Middle frontal gyrus (tissue), 1 donor: ENCODE measurements around the gene SMAD1.
"Not testable (repeated sequence)": the region's sequence is repeated elsewhere in the genome, so short reads cannot be mapped to it uniquely, and the experiment has no call there.

Experiments used
- DNase-seq: peaks from one replicate; pipeline ENCODE4 v3.0.0-alpha.2; 2015; ENCODE audit warnings: low spot score; ENCODE audit errors: extremely low spot score

The SMAD1 gene

GRCh38 chr4:145554691-145555090 lies 73.0 kb downstream of the SMAD1 start:
- DNase-seq, result no peak

- DNase-seq, result no peak
Observed at GRCh38 chr4:145557720-145558119, 76.1 kb downstream of the SMAD1 start.

- DNase-seq, result no peak
Observed at GRCh38 chr4:145563293-145563985, 81.8 kb downstream of the SMAD1 start.

- no peak for DNase-seq
Observed at GRCh38 chr4:145564540-145564939, 82.9 kb downstream of the SMAD1 start.

GRCh38 chr4:145565328-145565727 lies 83.7 kb downstream of the SMAD1 start:
- DNase-seq, result no peak

- DNase-seq, result no peak
Observed at GRCh38 chr4:145566086-145566708, 84.5 kb downstream of the SMAD1 start.

- no peak for DNase-seq
Observed at GRCh38 chr4:145566768-145567167, 85.1 kb downstream of the SMAD1 start.

- DNase-seq, result no peak
Observed at GRCh38 chr4:145567516-145567915, 85.9 kb downstream of the SMAD1 start.

- not testable (repeated sequence) for DNase-seq
Observed at GRCh38 chr4:145574546-145574945, 92.9 kb downstream of the SMAD1 start.

- DNase-seq, result no peak
Observed at GRCh38 chr4:145580906-145581305, 99.3 kb downstream of the SMAD1 start.

- DNase-seq, result no peak
Observed at GRCh38 chr4:145583191-145584055, 101.8 kb downstream of the SMAD1 start.

GRCh38 chr4:145587088-145587754 lies 105.6 kb downstream of the SMAD1 start:
- DNase-seq, result no peak

GRCh38 chr4:145589381-145589780 lies 107.7 kb downstream of the SMAD1 start:
- DNase-seq, result not testable (repeated sequence)

GRCh38 chr4:145589916-145590702 lies 108.5 kb downstream of the SMAD1 start:
- DNase-seq, result no peak

GRCh38 chr4:145602129-145602760 lies 120.6 kb downstream of the SMAD1 start:
- DNase-seq, result no peak

- DNase-seq, result no peak
Observed at GRCh38 chr4:145605941-145606340, 124.3 kb downstream of the SMAD1 start.
